Measurements from ENCODE around the gene SHISA9. TPM values are rescaled to one million over a fixed set of nuclear protein-coding genes. Genes with fewer than 3 reads are reported as not detected.

Gene SHISA9
- total and polyA plus RNA-seq, 7 donors, result 0.01 to 0.97 (median 0.07) TPM

DNA sequence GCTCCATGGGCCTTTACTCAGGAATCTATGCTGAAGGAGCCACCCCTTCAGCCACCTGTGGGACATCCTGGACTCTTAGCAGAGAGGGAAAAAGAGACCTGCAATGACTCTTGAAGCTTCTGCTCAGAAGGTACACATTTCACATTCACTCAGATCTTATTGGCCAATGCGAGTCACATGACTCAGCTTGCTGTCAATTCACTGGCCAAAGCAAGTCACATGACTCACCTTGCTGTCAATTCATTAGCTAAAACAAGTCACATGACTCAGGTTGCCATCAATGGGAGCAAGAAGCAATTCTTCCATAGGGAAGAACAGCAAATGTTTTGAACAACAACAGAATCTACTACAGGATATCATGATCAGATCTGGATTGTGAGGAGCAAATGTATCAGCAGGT is 233.4 kb downstream of the SHISA9 start:
- Histone ChIP-seq H3K4me1 (no peaks in the 10 kb centered on the region), H3K36me3 (ENCODE audit: insufficient read depth in 1 of 2, low read depth in 1 of 2) (no peaks in the 10 kb centered on the region), H3K4me3 (no peak overlapping the region), H3K27ac (no peak overlapping the region), H3K9me3 (no peaks in the 10 kb centered on the region), H3K27me3 (ENCODE audit: insufficient read depth in 3 of 3, low read length in 2 of 3) (peaks cover 0 to 2% (median 0%) of the 10 kb centered on the region in 3 donors)
- intact Hi-C loops (cut with DNase I), result no loop called here
- no peak for ATAC-seq
- TF ChIP-seq CTCF (IDR thresholded peaks at IDR 0.05), result no peak
- 91 to 96% (median 92%) methylated on average over 1 of the region's 1 CpG for WGBS, 3 donors
- no peak for DNase-seq

GRCh38 chr16:13136901-13137300 is 235.5 kb downstream of the SHISA9 start:
- no peak for TF ChIP-seq CTCF (IDR thresholded peaks at IDR 0.05)
- no peaks in the 10 kb centered on the region for H3K4me1 ChIP-seq
- intact Hi-C loops (cut with DNase I), result no loop called here
- no peak overlapping the region for H3K27ac ChIP-seq
- DNase-seq (no peak), ATAC-seq (no peak)
- 44 to 57% (median 55%) methylated on average over 3 of the region's 3 CpGs for WGBS, 3 donors
- no peaks in the 10 kb centered on the region for H3K36me3 ChIP-seq (ENCODE audit: insufficient read depth in 1 of 2, low read depth in 1 of 2)
- H3K27me3 ChIP-seq (ENCODE audit: insufficient read depth in 3 of 3, low read length in 2 of 3), result peaks cover 0 to 2% (median 0%) of the 10 kb centered on the region in 3 donors
- no peak overlapping the region for H3K4me3 ChIP-seq
- no peaks in the 10 kb centered on the region for H3K9me3 ChIP-seq

- Histone ChIP-seq H3K4me1 (no peaks in the 10 kb centered on the region), H3K9me3 (no peaks in the 10 kb centered on the region), H3K27me3 (ENCODE audit: insufficient read depth in 3 of 3, low read length in 2 of 3) (peaks cover 0 to 2% (median 0%) of the 10 kb centered on the region in 3 donors), H3K27ac (no peak overlapping the region), H3K36me3 (ENCODE audit: insufficient read depth in 1 of 2, low read depth in 1 of 2) (no peaks in the 10 kb centered on the region), H3K4me3 (no peak overlapping the region)
- TF ChIP-seq CTCF (IDR thresholded peaks at IDR 0.05), result no peak
- DNase-seq (no peak), ATAC-seq (no peak)
- intact Hi-C loops (cut with DNase I), result no loop called here
- 34 to 58% (median 54%) methylated on average over 2 of the region's 2 CpGs for WGBS, 3 donors
Observed at GRCh38 chr16:13138528-13138927, 237.1 kb downstream of the SHISA9 start.

GRCh38 chr16:13139661-13140241 is 238.4 kb downstream of the SHISA9 start:
- no peaks in the 10 kb centered on the region for H3K4me1 ChIP-seq
- no peak for TF ChIP-seq CTCF (IDR thresholded peaks at IDR 0.05)
- H3K36me3 ChIP-seq (ENCODE audit: insufficient read depth in 1 of 2, low read depth in 1 of 2), result no peaks in the 10 kb centered on the region
- 84 to 88% (median 87%) methylated on average over 3 of the region's 3 CpGs for WGBS, 3 donors
- no peak for ATAC-seq
- DNase-seq, result no peak
- H3K27ac ChIP-seq, result no peak overlapping the region
- peaks cover 0 to 1% (median 0%) of the 10 kb centered on the region in 3 donors for H3K27me3 ChIP-seq (ENCODE audit: insufficient read depth in 3 of 3, low read length in 2 of 3)
- H3K9me3 ChIP-seq, result no peaks in the 10 kb centered on the region
- no peak overlapping the region for H3K4me3 ChIP-seq
- intact Hi-C loops (cut with DNase I), result no loop called here

DNA sequence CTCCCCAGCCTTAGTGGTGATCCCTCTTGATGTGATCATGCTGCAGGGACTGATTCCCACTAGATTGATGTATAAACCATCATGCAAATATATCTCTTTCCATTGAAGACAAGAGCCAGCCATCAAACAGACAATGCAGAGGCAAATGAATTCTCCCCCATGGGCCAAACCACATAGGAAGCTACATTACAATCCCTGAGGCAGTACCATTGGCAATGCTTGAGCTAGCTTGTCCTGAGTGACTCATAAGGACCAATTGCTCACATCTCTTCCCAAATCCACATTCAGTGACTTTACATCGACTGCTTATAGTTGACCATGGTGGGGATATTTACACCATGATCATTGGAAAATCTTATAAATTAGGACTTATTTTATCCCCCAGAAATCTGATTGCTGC is 242.2 kb downstream of the SHISA9 start:
- ATAC-seq, result no peak
- WGBS, 3 donors, result 94 to 95% (median 94%) methylated on average over 1 of the region's 1 CpG
- H3K36me3 ChIP-seq (ENCODE audit: insufficient read depth in 1 of 2, low read depth in 1 of 2), result no peaks in the 10 kb centered on the region
- DNase-seq, result no peak
- H3K4me1 ChIP-seq, result no peaks in the 10 kb centered on the region
- H3K27me3 ChIP-seq (ENCODE audit: insufficient read depth in 3 of 3, low read length in 2 of 3), result no peaks in the 10 kb centered on the region
- no peak overlapping the region for H3K4me3 ChIP-seq
- no peak overlapping the region for H3K27ac ChIP-seq
- H3K9me3 ChIP-seq, result no peaks in the 10 kb centered on the region
- intact Hi-C loops (cut with DNase I), result no loop called here
- TF ChIP-seq CTCF (IDR thresholded peaks at IDR 0.05), result no peak
